GM19099 (cell line): ENCODE data around the gene OSBPL6.

Source experiments
- POLR2A ChIP-seq: IDR thresholded peaks from 3 replicates; pipeline ENCODE4 v1.6.1; 2011; ENCODE audit warnings: low read depth; ENCODE audit not compliant: insufficient read length; ENCODE audit errors: extremely low read depth

OSBPL6 gene

DNA sequence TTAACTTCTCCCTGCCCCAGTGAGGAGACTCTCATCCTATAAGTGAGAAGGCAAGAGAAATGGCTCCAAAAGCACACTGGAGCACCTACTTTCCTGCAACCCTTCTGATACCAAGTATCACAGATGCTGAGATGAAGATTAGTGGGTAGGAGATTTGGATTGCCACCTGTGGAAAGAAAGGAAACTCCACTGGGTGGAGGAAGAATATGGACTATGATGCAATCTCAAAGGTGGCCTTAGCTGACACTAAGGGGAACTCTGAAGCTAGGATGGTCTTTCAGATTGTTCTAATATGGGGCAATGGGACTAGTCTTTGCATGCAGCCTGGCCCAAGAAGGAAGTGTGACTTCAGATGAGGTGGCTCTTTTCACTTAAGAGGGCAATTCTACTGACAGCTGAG lies 235.0 kb downstream of the OSBPL6 start:
- no peak for TF ChIP-seq POLR2A

DNA sequence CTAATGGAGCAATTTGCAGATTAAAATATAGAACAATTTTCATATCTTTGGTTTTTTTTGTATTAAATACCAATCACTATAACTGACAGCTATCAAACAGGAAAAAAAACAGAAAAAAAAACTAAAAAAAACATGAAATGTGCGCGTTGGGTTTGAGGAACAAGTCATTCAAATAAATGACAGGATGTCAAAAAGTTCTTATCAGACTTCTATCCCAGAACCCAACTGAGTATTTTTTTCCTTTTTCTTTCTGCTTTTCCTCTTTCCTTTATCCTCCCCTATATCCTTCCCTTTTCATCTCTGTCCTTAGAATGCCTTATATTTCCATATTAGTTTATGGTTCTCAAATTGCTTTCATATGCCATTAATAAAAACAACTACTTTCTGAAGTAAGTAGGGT lies 242.3 kb downstream of the OSBPL6 start:
- TF ChIP-seq POLR2A, result no peak

DNA sequence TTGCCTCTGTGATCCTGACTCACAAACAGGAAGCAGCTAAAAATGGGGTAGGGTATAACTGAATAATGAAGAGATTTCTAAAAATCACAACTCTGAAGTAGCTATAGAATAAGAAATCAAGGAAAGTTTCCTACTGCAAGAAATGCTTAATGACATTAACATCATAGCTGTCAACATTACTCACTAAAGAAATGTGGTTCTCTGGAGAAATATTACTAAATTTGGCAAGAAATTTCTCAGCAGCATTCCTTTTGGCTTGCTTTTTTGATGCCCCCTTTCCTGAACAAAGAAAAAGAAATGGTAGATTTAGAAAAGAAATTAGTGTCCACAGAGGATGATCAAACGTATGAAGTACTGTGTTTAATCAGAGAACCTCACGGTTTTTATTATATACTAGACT lies 247.1 kb downstream of the OSBPL6 start:
- TF ChIP-seq POLR2A, result no peak

DNA sequence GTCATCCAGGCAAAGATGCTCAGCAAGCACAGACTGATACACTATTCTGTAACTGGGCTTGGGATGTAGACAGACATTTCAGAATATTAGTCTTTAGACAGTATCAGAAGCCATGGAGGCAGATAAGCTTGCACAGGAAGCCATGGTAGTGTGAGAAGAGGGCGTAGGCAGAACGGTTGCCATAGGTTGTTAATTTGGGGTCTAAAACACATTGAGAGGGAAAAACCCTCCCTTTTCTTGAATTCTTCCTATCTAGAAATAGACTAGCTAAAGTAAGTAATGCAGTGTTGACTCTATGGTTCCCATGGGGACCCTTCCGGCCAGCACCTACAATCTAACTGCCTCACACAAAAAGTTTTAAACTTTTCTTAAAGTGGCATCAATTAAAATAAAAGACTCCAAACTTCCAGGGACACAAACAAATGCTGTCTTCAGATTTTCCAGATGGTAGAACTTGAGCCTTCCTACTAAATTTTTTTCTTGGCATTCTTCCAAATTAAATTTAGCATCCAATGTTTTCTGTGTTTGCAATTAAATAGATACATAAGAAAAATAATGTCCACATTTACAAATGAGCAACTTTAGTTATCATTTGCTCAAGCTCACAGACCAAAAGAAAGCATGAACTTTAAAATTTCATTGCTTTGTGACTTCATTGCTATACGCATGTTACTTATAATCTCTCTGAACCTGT lies 254.8 kb downstream of the OSBPL6 start:
- TF ChIP-seq POLR2A, result no peak

DNA sequence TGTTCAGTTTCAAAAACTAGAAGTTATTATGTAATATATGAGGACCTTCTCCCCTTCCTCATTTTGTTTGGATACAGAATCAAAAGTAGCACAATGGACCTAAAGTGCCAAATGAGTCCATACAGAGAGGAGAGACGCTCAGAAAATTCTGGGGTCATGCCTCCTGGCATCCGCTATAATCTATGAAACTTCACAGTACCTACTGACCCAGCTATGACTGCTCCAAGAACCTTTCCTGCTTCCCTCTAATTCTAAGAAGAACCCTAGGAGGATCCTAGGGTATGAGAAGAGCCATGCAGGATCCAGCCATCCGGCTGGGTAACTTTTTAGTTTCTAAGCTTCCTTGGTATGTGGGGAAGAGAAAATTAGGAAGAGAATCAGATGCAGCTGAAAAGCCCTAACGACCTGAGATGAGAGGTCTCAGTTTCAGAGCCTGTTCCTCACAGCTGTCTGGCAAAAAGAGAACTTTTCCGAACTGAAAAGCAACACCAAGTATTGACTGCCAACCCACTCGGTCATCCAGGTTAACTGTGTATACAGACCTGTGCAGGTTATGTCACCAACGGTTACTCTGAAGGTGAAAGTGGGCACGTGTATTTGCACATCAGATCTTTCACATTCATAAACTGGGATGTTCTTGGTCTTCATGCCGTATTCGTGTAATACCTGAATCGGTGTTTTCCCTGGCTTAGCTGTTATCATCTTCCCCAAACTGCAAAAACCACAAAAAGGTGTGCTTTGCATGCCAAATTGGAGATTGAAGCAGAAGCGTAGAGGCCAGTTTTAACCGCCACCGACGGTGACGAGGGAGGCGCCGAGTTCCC lies 255.6 kb downstream of the OSBPL6 start:
- TF ChIP-seq POLR2A, result no peak

DNA sequence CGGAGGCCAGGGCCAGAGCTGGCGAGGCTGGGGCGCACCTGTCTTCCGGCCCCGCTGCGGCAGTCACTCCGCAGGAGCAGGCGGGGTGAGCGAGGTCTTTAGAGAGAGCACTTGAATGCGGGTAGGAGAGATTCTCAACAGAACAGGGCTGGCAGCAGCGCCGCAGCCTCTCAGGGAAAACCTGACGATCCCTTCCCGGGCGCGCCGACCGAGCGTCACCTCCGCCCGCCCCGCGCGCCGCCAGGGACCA lies 256.1 kb downstream of the OSBPL6 start:
- TF ChIP-seq POLR2A, result no peak

DNA sequence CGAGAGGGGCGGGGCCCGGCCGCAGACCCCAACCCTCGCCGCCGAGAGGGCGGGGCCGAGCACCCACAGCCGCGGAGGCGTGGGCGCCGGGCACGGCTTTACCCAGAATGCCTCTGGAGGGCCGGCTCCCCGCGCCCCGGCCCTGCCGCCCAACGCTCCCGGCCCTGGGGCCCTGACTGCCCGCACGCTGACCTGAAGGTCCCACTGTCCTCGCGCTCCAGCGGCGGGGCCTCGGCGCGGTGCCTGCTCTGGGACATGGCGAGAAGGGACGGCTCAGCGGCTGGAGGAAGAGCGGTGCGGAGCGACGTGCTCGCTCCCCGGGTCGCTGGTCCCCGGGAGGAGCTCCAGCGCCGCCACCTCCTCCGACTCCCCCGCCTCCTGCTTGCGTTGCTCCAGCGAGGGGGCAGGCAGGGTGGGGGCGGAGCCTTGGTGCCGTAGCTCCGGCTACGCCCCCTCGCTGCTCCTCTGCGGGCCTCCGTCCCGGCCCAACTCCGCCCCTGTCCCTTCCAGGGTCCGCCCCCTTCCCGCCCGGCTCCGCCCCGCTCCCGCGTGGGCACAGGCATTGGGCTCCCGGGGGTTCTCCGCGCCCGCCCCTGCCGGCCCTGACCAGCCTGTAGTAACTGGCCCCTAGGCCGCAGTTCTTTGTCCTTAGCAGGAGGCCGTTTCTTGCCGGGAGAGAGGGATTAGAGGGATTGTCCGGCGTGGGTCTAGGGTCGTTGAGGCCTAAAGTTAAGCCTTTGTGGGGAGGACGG lies 256.6 kb downstream of the OSBPL6 start, which contains the start of the genes PJVK and PRKRA:
Gene PJVK (plus strand): TSS at position 605 of the 752 bp plus-strand sequence. CDS start 2,032 bp downstream, outside the sequence.
Gene PRKRA (minus strand): TSS at position 402 of the 752 bp plus-strand sequence. CDS start 145 bp downstream, at position 257.
- TF ChIP-seq POLR2A, result peak; percentile 82

DNA sequence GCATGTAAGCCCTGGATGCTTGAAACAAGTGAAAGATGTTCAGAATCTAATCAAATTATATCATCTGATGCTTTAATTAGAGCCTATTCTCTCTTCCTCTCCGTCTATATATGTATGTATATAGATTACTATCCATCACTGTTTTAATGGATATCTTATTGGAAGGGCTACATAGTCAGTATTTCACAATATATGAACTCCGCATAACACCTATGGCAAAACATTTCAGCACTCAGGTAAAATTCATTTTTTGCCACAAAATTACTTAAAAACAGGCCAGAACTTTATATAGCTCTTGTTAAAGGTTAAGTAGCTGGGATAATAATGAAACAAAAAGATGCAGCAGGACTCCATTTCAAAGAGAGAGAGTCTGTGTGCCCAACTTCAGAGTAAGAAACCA lies 258.0 kb downstream of the OSBPL6 start:
- TF ChIP-seq POLR2A, result no peak
